DMS114 treated with DMSO at 0.1 percent for 48 hours (cell line): ENCODE results near the gene PJA1.

ENCODE experiments used
- DNase-seq: peaks from one replicate; lab custom pipeline; 2025; ENCODE audit not compliant: unreplicated experiment; lab: John Stamatoyannopoulos, UW

PJA1 gene

GRCh38 chrX:69172937-69173336, 7.7 kb upstream of the PJA1 start:
- DNase-seq = no peak

GRCh38 chrX:69170319-69170718, 5.1 kb upstream of the PJA1 start:
- no peak for DNase-seq

- DNase-seq = peak; percentile 1
Observed at GRCh38 chrX:69163936-69164741, 1.1 kb downstream of the PJA1 start.

GRCh38 chrX:69162361-69162865, 2.8 kb downstream of the PJA1 start:
- no peak for DNase-seq

- no peak for DNase-seq
Observed at GRCh38 chrX:69161786-69162349, 3.4 kb downstream of the PJA1 start.

GRCh38 chrX:69161371-69161770, 3.9 kb downstream of the PJA1 start:
- no peak for DNase-seq

- DNase-seq = no peak
Observed at GRCh38 chrX:69158166-69158980, 6.9 kb downstream of the PJA1 start.

GRCh38 chrX:69156638-69157037, 8.6 kb downstream of the PJA1 start:
- no peak for DNase-seq

- no peak for DNase-seq
Observed at GRCh38 chrX:69155786-69156520, 9.3 kb downstream of the PJA1 start.

- no peak for DNase-seq
Observed at GRCh38 chrX:69154051-69154450, 11.2 kb downstream of the PJA1 start.

GRCh38 chrX:69153060-69153730, 12.1 kb downstream of the PJA1 start:
- DNase-seq = no peak

GRCh38 chrX:69152417-69152841, 12.8 kb downstream of the PJA1 start:
- no peak for DNase-seq

GRCh38 chrX:69151866-69152284, 13.4 kb downstream of the PJA1 start:
- DNase-seq = no peak

- DNase-seq = no peak
Observed at GRCh38 chrX:69150281-69150960, 14.8 kb downstream of the PJA1 start.

- no peak for DNase-seq
Observed at GRCh38 chrX:69149466-69150280, 15.6 kb downstream of the PJA1 start.

GRCh38 chrX:69148946-69149345, 16.3 kb downstream of the PJA1 start:
- DNase-seq = no peak

- DNase-seq = no peak
Observed at GRCh38 chrX:69146739-69147138, 18.5 kb downstream of the PJA1 start.

GRCh38 chrX:69145714-69146113, 19.5 kb downstream of the PJA1 start:
- DNase-seq = no peak
